Activated T-cell treated with anti-CD3 and anti-CD28 coated beads for 48 hours (primary cell): ENCODE data around the gene NSUN3.
A peak's percentile ranks its signal among the peaks of the same experiment; 100 is the strongest.
"Not testable (repeated sequence)": the region's sequence is repeated elsewhere in the genome, so short reads cannot be mapped to it uniquely, and the experiment has no call there.

ENCODE experiments used
- DNase-seq: peaks from one replicate; pipeline ENCODE4 v3.0.0-alpha.2; 2020; ENCODE audit warnings: low read depth

Gene NSUN3

DNA sequence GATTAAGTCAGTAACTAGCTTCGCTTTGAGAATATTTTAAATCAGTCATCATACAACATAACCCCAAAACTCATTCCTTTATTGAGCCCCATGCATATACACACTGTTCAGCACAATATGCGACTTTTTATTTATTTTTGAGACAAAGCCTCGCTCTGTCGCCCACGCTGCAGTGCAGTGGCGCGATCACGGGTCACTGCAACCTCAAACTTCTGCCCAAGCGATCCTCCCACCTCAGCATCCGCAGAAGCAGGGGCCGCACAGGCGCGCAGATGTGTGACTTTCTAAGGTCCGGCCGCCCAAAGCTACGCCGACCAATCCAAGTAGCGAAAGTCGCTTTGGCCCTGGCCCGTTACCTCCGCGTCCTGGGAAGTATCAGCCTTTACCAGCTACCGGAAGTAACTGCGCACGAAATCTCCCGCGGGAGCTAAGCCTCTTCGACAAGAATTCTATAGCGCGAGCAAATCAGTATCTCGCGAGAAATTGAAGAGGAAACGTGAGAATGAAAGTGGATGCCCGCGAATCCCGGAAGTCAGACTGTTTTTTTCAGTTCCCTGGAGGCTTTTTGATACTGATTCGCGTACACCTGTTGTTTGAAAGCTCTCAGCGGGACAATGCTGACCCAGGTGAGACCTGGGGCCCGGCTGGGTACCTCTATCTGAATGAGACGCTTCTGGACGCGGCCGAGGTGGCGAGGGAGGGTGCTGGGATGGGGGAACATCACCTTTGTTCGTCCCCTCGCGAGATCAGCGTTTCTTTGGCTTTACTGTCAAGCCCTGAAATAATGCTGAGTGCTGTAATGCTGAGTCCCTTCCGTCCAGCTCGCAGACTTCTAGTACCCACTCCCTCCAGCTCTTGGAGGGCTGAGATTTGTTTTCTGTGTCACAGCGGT lies at the start of gene NSUN3, which contains the start of gene DHFR2:
Gene NSUN3, plus strand, starts transcription at position 549 of the 892 bp plus-strand sequence. Its CDS starts 66 bp downstream, at position 615.
Gene DHFR2, minus strand, starts transcription at position 404 of the 892 bp plus-strand sequence. CDS start 1,405 bp downstream, outside the sequence.
- DNase-seq = peak; percentile 71

- no peak for DNase-seq
Observed at GRCh38 chr3:94015025-94015424, 47.8 kb upstream of the NSUN3 start.

DNA sequence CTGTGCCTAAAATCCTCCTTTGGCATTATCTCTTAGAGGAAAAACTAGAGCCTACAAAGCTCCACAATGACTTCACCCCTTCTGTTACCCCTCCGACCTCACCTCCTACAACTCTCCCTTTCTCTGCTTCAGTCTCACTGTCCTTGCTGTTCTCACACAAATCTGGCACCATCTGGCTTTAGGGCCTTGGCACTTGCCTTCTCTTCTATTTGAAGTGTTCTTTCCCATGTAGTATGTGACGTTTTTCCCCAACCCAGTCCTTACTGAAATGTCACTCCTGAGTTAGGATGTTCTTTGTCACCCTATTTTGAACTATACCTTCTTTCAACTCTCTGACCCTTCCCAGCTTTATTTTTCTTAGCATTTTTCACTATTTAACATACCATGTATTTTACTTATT lies 43.2 kb upstream of the NSUN3 start:
- no peak for DNase-seq

DNA sequence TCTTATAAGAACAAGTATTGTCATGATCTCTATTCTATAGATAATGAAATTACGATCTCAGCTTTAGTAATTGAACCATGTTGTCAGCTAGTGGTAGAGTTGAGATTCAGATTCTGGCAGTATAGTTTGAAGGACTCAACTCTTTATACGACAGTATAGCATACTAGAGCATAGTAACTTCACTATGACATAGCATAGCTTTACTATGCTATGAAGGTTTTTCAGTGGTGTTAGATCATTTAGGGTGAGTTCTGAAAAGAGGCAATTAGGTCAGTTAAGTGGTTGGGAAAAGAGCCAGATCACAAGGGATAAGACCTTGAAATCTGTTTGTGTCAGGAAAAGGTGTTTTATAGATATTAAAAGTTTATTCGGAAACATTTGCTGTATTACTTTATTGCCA lies 42.6 kb upstream of the NSUN3 start:
- DNase-seq = no peak

DNA sequence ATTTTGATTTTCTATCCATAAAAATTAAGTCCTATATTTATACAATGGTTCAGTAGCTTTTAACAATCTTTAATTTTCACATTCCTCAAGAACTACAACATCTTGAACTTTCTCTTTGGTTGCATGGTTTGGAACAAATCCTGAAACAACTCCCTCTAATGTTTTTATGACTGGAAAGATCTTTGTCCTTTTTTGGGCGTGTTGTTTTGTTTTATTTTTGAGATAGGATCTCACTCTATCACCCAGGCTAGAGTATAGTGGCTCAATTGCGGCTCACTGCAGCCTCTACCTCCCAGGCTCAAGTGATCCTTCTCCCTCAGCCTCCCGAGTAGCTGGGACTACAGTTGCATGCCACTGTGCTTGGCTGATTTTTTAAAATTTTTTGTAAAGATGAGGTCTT lies 38.5 kb upstream of the NSUN3 start:
- DNase-seq = no peak

GRCh38 chr3:94026623-94027022 lies 36.2 kb upstream of the NSUN3 start:
- no peak for DNase-seq

- DNase-seq = no peak
Observed at GRCh38 chr3:94028093-94028837, 34.6 kb upstream of the NSUN3 start, which contains the start of gene STX19. Gene STX19, minus strand, starts transcription at chr3:94028597. Its CDS starts 13,328 bp downstream, at chr3:94015269.

DNA sequence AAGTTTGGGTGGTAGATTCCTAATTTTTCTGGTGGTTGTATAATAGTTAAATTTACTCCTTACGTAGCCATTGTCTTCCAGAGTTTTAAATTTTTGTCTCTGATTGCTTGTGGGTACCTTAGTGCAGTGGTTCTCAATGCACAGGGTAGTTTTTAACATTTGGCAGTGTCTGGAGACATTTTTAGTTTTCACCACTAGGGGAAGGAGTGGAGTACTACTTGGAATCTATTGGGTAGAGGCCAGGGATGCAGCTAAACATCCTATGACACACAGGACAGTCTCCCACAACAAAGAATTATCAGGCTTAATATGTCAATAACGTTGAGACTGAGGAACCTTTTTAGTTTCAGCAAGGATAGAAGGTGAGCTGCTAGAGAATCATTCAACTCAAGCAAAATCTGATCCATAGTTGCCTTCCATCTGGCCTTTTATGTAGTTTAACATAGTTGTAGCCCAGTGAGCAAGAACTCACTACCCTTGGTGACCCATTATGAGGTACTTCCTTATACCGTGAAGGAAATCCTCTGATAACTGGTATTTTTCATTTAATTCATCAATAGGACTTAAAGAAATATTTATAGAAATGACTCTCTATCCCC lies 25.9 kb upstream of the NSUN3 start:
- DNase-seq = no peak

DNA sequence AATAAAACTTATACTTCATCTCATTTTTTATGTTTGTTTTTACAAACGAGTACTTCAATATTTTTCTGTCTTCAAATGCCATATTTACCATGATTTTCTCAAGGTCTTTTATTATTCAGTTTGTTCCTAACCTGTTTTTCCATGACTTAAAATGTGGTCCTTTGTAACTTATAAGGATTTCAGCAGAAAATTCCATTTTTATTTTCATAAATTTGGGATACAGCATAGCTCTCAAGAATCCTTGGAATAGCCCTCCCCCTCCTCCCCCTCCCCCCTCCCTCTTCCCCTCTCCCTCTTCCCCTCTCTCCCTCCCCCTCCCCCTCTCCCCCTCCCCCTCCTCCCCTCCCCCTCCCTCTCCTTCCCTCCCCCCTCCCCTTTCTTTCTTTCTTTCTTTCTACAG lies 19.6 kb upstream of the NSUN3 start:
- DNase-seq = no peak

DNA sequence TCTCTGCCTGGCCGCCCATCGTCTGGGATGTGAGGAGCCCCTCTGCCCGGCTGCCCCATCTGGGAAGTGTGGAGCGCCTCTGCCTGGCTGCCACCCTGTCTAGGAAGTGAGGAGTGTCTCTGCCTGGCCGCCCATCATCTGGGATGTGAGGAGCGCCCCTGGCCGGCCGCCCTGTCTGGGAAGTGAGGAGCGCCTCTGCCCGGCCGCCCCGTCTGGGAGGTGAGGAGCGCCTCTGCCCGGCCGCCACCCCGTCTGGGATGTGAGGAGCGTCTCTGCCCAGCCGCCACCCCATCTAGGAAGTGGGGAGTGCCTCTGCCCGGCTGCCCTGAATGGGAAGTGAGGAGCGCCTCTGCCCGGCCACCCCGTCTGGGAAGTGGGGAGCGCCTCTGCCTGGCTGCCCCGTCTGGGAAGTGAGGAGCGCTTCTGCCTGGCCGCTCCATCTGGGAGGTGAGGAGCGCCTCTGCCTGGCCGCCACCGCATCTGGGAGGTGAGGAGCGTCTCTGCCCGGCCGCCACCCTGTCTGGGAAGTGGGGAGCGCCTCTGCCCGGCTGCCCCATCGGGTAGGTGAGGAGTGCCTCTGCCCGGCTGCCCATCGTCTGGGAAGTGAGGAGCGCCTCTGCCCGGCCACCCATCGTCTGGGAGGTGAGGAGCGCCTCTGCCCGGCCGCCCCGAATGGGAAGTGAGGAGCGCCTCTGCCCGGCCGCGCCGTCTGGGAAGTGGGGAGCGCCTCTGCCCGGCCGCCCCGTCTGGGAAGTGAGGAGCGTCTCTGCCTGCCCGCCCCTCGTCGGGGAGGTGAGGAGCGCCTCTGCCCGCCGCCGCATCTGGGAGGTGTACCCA lies 18.5 kb upstream of the NSUN3 start:
- not testable (repeated sequence) for DNase-seq

GRCh38 chr3:94046533-94046932 lies 16.3 kb upstream of the NSUN3 start:
- no peak for DNase-seq

DNA sequence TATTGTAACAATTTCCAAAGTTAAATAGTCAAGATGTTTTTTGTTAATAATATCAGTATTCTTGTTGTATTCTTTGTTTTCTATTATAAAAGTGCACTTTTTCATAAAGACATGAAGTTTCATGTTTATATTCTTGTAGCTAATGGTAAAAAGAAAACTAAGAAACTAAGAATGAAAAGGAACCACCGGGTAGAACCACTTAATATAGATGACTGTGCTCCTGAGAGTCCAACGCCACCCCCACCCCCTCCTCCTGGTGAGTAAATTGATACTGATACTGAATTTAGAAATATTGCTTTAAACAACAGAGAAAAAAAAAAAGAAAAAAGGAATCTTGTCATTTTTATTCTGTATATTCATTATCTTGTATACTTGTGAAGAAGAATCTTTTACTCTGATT lies 13.6 kb upstream of the NSUN3 start:
- DNase-seq = no peak

GRCh38 chr3:94050546-94050945 lies 12.3 kb upstream of the NSUN3 start:
- no peak for DNase-seq

DNA sequence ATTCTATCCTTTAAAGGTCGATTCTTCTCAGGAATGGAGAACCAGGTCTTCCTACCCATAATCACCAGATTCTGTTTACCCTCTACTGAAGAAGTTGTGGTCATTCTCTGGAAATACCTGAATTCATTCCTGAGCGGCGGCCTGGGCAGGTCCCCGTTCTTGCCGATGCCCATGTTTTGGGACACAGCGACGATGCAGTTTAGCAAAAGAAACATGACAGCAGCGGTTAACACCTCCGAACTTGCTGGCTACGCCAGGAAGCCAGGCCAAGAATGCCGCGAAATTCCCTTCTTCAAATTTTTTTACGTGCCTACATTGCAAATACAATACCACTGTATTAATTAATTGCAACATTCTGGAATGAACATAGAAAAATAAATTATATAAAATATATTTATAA lies 1.6 kb upstream of the NSUN3 start:
- no peak for DNase-seq

DNA sequence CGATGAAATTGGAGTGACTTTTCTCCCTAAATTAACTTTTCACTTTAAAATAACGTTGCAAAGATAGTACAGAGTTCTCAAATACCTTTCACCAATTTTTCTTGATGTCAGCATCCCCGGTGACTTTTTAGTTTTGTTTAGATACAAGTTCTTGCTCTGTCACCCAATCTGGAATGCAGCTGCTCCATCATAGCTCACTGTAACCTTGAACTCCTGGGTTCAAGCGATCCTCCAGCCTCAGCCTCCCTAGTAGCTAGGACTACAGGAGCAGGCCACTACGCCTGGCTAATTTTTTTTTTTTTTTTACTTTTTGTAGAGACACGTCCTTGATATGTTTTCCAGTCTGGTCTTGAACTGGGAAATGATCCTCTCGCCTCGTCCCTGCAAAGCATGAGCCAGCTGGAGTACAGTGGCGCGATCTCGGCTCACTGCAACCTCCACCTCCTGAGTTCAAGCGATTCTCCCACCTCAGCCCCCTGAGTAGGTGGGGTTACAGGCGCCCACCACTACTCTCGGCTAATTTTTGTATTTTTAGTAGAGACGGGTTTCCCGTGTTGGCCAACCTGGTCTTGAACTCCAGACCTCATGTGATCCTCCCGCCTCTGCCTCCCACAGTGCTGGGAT lies 747 bp downstream of the NSUN3 start:
- DNase-seq = no peak

GRCh38 chr3:94064243-94064860 lies 1.5 kb downstream of the NSUN3 start:
- DNase-seq = no peak

DNA sequence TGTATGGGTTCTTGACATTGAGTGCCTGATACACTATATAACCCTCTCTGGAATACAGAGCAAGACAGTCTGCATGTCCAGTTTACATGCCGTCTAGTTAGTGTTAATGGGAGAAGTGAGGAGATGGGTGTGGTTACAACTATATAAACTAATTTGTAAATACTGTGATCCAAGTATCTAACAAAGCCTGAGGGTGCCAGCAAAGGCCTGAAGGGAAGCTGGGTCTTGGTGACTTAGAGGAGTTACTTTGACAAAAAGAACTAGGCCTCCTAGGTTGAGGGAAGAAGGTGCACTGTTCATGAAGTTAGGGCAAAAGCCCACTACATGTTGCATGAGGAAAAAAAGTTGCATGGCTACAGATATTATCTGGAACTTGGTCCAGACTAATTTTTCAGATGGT lies 2.3 kb downstream of the NSUN3 start:
- DNase-seq = no peak

DNA sequence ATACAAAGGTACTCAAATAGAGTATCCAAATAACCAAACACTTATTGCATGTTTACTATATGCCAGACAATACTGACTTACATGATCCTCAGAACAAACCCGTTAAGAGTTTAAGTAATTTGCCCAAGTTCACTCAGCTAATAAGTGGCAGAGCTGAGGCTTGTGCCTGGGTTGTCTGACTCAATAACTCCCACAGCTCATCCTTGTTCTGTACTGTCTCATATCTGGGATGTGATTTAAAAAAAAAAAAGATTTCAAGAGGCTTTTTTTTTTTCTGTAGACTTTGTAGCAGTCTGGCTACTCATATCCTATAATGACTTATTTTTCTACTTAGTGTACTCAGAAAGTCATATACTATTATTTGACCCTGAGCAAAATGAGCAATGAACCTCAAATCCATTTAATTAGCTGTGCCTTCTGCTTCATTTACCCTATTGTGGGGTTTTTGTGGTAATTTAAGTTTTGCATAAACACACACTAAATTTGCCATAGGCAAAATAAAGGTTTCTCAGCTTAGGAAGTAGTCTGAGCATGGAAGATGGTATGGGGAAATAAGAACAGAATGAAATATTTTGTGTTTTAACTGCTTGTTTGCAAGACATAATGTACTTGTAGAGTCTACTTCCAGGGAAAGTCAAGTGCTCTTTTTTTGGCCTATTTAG lies 3.1 kb downstream of the NSUN3 start:
- DNase-seq = no peak

- no peak for DNase-seq
Observed at GRCh38 chr3:94066506-94067500, 3.9 kb downstream of the NSUN3 start.
